Brain microvascular endothelial cell (primary cell): ENCODE data around the gene COL2A1.

Experiments
- DNase-seq: peaks from one replicate; pipeline ENCODE4 v3.0.0-alpha.2; 2020
- H3K27ac ChIP-seq: fragments of 250-450 bp; sonication (Bioruptor Pico); 2 replicates; pipeline ENCODE4 v1.5.1; 2020; ENCODE audit warnings: mild to moderate bottlenecking, moderate library complexity
- H3K27me3 ChIP-seq: fragments of 250-450 bp; sonication (Bioruptor Pico); replicated peaks from 2 replicates; pipeline ENCODE4 v1.5.1; 2020; ENCODE audit warnings: mild to moderate bottlenecking
- H3K36me3 ChIP-seq: fragments of 250-450 bp; sonication (Bioruptor Pico); replicated peaks from 2 replicates; pipeline ENCODE4 v1.5.1; 2020; ENCODE audit warnings: mild to moderate bottlenecking
- H3K4me3 ChIP-seq: 2 replicates; pipeline ENCODE4 v1.5.1; 2011; ENCODE audit warnings: low read depth, mild to moderate bottlenecking, control low read depth, low read length, moderate library complexity
- CTCF ChIP-seq: IDR thresholded peaks from 2 replicates; pipeline ENCODE4 v1.5.1; 2011; ENCODE audit warnings: low read depth, mild to moderate bottlenecking, moderate library complexity, low read length, control low read depth, inconsistent platforms; ENCODE audit errors: missing control alignments
- in situ Hi-C: cut with HindIII; loops from 2 replicates; pipeline ENCODE4 v1.10.0; 2017; ENCODE audit warnings: low sequenced_read_pairs, low pct_ligation_motif_present

The COL2A1 gene

DNA sequence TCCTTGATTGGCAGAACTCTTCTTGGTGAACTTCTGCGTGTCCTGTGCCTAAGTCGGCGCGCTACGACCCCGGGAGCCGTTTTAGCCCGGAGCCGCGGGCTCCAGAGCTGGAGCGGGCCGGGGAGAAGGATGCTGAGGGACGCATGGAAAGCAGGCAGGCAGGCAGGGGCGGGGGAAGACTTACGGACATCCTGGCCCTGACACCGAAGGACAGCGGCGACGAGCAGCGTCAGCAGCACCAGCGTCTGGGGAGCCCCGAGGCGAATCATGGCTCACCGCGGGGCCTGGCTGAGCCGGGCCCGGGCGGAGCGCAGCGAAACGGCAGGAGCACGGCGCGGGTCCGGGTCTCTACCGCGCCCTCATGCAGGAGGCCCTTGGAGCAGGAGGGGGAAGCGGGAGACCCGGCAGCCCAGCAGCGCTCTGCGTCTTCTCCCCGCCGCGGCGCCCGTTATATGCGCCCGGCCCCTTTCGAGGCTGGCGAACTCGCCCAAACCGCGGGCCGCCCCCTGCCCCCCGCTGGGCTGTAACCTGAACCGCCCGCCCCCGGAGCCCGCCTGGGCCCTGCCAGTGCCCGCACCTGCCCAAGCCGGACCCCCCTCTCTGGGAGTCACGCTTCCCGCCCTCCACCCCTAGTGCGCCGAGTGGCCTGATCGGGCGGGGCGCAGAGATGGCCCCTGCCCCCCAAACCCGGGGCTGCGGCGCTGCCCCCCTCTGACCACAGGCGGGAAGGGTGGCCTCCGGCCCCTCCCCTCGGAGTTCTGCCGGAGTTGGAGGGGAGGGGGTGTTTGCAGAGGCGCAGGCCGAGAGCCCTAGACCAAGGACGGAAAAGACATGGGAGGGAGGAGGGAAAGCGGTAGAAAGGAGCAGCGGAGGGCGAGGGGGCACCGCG lies at the start of gene COL2A1:
Gene COL2A1, minus strand, starts transcription at position 424 of the 889 bp plus-strand sequence. Its CDS starts 155 bp downstream, at position 269.
- H3K4me3 ChIP-seq = peak within 1 kb of the TSS; percentile 38
- no peaks in the 10 kb centered on the region for H3K36me3 ChIP-seq
- no peak for TF ChIP-seq CTCF
- DNase-seq = no peak
- in situ Hi-C loops = no loop called here
- H3K27me3 ChIP-seq = peaks cover 54% of the 10 kb centered on the region
- H3K27ac ChIP-seq = no peak within 1 kb of the TSS

- no peak for DNase-seq
Observed at GRCh38 chr12:48053883-48054282, 49.6 kb upstream of the COL2A1 start.

DNA sequence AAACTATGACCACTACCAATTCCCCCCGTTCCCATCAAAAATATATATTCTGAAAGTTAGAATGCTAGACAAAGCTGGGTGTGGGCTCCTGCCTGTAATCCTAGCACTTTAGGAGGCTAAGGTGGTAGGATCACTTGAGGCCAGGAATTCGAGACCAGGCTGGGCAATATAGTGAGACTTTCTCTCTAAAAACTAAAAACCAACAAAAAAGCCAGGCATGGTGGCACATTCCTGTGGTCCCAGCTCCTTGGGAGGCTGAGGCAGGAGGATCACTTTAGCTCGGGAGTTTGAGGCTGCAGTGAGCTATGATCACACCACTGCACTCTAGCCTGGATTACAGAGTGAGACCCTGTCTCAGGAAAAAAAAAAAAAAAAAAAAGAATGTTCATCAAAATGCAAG lies 48.8 kb upstream of the COL2A1 start:
- H3K27ac ChIP-seq = no peak overlapping the region
- in situ Hi-C loops = no loop called here

More at GRCh38 chr12:48053883-48054282, 49.6 kb upstream of the COL2A1 start:
- Histone ChIP-seq H3K27ac (no peak overlapping the region), H3K27me3 (no peaks in the 10 kb centered on the region), H3K36me3 (peaks cover 3% of the 10 kb centered on the region), H3K4me3 (no peak overlapping the region)
- no peak for TF ChIP-seq CTCF
- in situ Hi-C loops = no loop called here

GRCh38 chr12:48051681-48052080 lies 47.4 kb upstream of the COL2A1 start:
- no peak for DNase-seq
- Histone ChIP-seq H3K27ac (no peak overlapping the region), H3K27me3 (no peaks in the 10 kb centered on the region), H3K4me3 (no peak overlapping the region), H3K36me3 (peaks cover 5% of the 10 kb centered on the region)
- in situ Hi-C loops = no loop called here
- no peak for TF ChIP-seq CTCF

More for the DNA sequence above, 48.8 kb upstream of the COL2A1 start:
- H3K36me3 ChIP-seq = no peaks in the 10 kb centered on the region
- TF ChIP-seq CTCF = no peak
- no peak for DNase-seq
- H3K4me3 ChIP-seq = no peak overlapping the region
- no peaks in the 10 kb centered on the region for H3K27me3 ChIP-seq

DNA sequence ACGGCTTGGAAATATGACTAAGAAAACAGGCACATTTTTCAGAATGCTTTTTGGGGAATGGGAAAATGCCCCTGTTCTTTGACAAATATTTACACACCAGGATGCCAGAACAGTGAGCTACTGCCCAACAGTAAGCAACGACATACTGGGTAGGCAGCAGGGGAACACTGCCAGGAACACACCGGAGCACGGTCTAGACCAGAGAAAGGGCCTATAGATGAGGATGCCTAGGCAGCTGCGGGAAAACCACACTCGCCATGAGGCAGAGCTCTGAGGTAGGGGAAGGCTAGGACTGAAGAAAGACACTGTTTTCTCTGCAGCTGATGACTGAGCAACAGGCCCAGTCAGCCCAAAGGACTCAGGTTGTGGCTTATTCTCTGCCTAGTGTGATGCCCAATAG lies 45.9 kb upstream of the COL2A1 start:
- in situ Hi-C loops = no loop called here
- Histone ChIP-seq H3K27me3 (no peaks in the 10 kb centered on the region), H3K36me3 (peaks cover 10% of the 10 kb centered on the region), H3K4me3 (no peak overlapping the region), H3K27ac (no peak overlapping the region)
- peak; percentile 6 for DNase-seq
- no peak for TF ChIP-seq CTCF
